HT1080 (cell line): Measurements from ENCODE around the gene SNRNP25. TPM values are rescaled to one million over a fixed set of nuclear protein-coding genes. Genes with fewer than 3 reads are reported as not detected.
A peak's percentile ranks its signal among the peaks of the same experiment; 100 is the strongest.

Experiments used
- DNase-seq: peaks from one replicate; pipeline ENCODE4 v3.0.0-alpha.2; 2015; ENCODE audit warnings: low read depth
- total RNA-seq: library from RNA; depleted of rRNA; stranded (reverse); fragments of >200 nt; shearing (Covaris generic); gene quantifications from 2 replicates; pipeline ENCODE4 v1.2.3, GENCODE V29; 2014

SNRNP25 gene
- total RNA-seq, 1 experiment from 2014 or later, result 35.6 TPM

GRCh38 chr16:77273-77806, 23.7 kb downstream of the SNRNP25 start:
- DNase-seq, result peak; percentile 73

DNA sequence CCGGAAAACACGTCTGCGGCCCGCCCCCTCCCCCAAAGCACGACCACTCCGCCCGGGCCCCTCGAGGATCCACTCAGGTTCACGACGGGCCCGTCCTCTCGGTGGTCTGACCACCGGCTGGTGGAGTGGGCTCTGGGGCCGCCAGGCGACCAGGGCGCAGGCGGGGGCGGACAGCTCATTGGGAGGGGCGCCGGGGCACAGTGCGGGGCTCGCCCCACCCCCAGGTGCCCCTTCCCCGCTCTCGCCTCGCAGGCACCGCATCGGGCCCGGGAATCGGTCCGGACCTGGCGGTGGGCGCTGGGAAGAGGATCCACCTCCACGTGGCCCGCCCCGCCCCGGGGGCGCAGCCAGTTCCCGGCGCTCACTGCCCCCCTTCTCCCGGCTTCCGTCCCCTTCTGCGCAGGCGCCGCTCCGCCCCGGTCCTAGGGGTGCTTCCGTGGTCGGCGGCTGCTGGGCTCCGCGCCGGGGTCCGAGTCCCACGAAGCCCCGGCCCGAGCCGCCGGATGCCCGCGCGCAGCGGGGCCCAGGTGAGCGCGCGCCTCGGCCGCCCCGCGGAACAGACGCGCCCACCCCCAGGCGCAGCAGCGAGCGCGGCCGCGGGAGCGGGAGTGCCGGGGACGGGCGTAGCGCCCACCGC, 24.3 kb downstream of the SNRNP25 start, which contains the start of gene MPG:
TSS of gene MPG (plus strand) at position 419 of the 637 bp plus-strand sequence. CDS start at position 504, 85 bp downstream.
- peak; percentile 69 for DNase-seq

GRCh38 chr16:78444-79150, 25.0 kb downstream of the SNRNP25 start:
- DNase-seq, result peak; percentile 11

GRCh38 chr16:79151-80054, 25.8 kb downstream of the SNRNP25 start:
- peak; percentile 36 for DNase-seq

GRCh38 chr16:83060-83603, 29.5 kb downstream of the SNRNP25 start:
- DNase-seq, result no peak

DNA sequence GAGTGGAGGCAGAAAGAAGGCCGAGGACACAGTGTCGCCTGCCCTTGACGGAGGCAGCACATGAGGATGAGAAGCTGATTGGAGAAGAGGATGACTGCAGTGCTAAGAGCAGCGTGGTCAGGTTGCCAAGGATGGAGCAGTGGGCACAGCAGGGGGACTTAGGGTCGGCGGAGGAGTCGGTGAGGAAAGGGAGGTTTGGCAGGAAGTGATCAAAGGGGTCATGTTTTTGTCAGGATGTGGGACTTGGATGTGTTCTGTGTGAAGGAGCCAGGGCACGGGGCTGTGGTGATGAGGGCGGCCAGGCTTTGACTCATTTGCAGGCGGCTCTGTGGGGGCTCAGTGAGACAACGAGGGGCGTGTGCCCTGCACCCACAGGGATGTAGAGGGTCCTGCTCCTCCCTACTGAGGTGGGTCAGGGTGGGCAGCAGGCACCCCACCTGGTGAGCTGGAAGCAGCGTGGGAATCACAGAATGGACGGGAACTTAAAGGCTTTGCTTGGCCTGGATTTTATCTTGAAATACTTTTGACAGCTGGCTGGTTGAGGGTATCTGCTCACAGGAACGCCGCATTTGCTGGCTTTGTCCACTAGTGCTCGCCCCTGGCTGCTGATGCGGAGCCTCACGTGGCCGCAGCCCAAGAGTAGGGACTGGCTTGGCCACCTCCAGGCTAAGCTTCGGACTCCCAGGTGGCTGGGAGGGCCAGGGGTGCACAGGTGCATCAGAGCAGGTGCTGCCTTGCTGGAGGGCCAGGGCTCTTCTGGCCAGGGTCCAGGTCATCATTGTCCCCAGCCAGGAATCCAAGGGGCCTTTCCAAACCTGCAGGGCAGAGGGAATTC, 30.4 kb downstream of the SNRNP25 start:
- DNase-seq, result peak; percentile 92

DNA sequence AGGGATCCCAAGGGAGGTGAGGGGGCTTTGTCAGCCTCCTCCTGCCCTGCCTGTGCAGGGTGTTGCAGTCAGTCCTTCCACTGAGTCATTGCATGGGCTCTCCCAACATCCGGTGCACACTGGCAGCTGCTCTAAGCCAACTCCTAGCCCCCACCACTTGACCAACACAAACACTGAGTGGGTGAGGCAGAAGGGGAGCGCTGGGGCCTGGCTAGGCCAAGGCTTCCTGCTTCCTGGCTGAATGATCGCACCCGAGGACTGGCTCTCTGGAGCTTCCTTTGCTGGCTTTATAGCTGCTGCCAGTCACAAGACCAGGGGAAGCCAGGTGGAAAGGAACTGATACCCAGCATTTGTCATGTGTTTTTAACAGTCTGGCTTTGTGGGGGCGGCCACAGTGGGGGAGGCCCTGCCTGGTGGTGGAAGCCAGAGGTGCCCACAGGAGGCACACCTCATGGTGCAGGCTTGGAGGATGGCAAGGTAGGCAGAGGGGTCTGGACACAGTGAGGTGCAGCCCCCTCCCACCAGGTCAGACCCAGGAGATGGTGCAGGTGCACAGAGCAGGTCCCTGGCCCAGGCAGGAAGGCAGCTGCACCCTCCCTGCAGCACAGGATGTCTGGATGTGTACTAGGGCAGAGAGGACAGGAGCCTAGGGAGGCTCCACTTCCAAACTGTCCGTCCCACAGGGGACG, 31.2 kb downstream of the SNRNP25 start:
- DNase-seq, result peak; percentile 99

DNA sequence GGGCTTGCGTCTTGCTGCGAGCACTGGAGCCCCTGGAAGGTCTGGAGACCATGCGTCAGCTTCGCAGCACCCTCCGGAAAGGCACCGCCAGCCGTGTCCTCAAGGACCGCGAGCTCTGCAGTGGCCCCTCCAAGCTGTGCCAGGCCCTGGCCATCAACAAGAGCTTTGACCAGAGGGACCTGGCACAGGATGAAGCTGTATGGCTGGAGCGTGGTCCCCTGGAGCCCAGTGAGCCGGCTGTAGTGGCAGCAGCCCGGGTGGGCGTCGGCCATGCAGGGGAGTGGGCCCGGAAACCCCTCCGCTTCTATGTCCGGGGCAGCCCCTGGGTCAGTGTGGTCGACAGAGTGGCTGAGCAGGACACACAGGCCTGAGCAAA, 31.8 kb downstream of the SNRNP25 start:
- DNase-seq, result no peak

- DNase-seq, result no peak
These were observed 32.2 kb downstream of the SNRNP25 start for GRCh38 chr16:85865-86264.

DNA sequence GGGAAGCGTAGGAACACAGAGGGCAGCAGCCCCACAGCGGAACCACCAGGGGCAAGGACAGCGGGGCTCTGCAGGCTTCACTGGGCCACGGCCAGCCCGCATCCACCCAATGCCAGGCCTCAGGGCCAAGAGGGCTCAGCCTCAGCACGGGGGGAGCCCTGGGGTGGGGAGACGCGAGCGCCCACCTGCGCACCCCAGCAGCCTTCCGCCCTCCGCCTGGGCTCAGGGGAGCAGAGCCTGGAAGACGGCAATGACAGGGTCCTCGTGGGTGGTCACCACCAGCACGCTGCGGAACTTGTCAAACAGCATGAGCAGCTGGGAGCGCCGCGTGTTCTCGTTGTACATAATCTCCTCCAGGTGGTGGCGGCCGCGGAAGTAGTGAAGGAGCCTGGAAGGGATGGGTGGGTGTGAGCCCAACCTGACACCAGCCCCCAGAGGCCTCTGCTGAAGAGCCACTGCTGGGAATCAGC, 32.9 kb downstream of the SNRNP25 start:
- no peak for DNase-seq

- DNase-seq, result no peak
These were observed 35.0 kb downstream of the SNRNP25 start for GRCh38 chr16:88613-89012.

- no peak for DNase-seq
These were observed 36.0 kb downstream of the SNRNP25 start for GRCh38 chr16:89391-90302.

GRCh38 chr16:91484-91883, 37.9 kb downstream of the SNRNP25 start:
- DNase-seq, result no peak

DNA sequence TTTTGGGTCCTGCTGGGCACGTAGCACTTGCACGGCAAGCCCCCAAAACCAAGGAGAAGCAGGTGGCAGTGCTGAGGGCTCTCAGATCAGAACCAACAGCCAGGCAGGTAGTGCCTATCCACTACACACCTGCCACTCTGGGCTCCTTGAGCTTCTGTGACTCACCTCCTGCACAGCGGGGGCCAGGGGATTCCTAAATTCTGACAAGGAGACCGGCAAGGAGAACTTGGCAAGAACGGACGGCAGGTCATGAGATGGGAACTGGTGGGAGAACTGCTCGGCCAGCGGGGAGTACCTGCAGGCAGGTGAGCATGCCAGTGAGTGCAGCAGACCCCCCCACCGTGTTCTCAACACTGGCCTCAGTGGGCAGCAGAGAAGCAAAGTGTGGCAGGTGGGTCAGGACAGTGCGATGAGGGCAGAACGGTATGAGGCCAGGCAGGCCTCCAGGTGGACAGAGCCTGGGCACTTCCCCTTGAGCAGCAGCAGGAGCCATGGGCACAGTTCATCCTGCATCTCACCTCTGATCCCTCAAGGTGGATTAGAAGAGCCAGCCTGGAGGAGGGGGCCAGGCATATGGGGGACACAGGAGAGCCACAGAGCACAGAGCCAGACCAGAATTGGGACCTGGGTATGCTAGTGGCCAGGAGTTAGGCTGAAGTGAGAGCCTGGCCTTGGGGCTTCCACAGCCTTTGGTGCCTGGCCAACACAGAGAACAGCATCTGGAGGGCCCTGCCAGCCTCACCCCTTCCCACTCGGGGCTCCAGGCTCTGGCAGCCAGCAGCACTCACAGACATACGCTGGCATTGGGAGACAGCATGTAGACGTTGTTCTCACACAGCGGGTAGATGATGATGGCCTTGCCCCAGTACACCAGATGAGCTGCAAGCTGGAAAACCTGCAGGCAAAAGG, 39.1 kb downstream of the SNRNP25 start:
- no peak for DNase-seq

DNA sequence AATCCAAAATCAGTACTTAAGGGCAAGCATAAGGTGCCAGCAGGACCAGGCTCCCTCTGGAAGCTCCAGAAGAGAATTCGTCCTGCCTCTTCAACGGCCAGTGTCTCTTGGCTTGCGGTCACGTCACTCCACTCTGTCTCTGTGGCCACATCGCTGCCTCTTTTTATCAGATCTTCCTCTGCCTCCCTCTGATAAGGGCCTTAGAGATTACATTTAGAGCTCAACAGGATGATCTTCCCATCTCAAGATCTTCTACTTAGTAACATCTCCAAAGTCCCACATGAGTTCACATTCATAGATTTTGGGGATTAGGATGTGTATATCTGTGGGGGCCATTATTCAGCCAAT, 41.3 kb downstream of the SNRNP25 start:
- no peak for DNase-seq

DNA sequence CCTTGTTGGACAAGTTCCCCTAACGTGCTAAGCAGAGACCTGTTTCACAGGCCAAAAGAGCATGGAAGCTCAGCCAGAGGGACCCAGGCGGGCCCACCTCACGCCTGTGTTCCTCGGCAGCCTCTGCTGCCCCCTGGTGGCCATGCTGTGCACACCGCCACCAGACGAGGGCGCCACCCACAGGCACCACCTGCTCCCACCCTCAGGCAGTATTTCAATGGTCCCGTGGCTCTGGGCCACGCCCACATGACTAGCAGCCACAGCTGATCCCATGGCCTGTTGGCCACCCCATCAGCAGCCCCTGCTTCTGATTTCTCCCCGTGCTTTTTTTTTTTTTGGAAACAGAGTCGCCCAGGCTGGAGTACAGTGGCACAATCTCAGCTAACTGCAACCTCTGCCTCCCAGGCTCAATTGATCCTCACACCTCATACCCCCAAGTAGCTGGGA, 43.3 kb downstream of the SNRNP25 start:
- DNase-seq, result peak; percentile 84

GRCh38 chr16:97822-98221, 44.2 kb downstream of the SNRNP25 start:
- DNase-seq, result peak; percentile 63

DNA sequence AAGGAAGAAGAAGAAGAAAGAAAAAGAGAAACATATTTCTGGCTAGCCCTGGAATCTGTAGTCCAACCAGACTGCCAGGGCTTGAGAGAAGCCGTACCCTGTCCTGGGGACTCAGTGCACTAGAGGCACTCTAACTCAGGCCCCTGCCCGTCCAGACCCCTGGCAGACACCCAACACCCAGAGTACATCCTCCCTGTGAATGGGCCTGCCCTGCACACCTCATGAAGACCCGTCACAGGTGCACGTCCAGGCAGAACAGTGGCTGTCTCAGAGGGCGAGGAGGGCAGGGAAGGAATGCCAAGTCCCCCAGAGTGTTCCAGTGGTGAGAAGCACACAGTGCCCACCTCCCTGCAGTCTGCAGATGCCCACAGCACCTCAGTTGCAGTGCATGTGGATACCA, 47.4 kb downstream of the SNRNP25 start:
- no peak for DNase-seq
